Measurements from ENCODE around the gene RBMX.
A peak's percentile ranks its signal among the peaks of the same experiment; 100 is the strongest.
"Not testable (repeated sequence)": the region's sequence is repeated elsewhere in the genome, so short reads cannot be mapped to it uniquely, and the experiment has no call there.

The RBMX gene

DNA sequence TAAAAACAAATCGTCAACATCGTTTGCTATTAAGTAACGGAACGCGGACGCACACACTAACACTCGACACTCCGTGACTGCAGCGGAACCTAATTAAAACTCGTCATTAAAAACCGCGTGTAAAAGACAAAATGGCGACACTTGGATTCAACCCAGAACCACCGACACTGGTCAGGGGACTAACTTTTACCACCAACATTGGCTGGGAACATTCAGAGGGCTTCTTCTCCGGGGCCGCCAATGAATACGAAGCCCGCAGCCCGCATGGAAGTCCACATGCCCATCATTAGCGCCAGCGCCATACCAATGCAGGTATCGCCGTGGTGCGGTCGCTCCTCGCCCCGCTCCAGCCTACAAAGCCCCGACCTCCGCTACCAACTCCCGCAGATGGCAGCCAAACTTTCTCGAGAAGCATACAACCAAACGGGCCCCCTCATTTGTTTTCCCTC lies 498 bp downstream of the RBMX start:
- in situ Hi-C loops (cut with MboI; ENCODE audit: low pct_unique_long_range_greater_than_20kb, low sequenced_read_pairs): no loop called here
- DNase-seq: no peak

- in situ Hi-C loops (cut with MboI; ENCODE audit: low pct_unique_long_range_greater_than_20kb, low sequenced_read_pairs): no loop called here
- peak; percentile 59 for DNase-seq
These were observed 1.4 kb downstream of the RBMX start for GRCh38 chrX:136879001-136879687.

GRCh38 chrX:136878423-136878822 lies 2.1 kb downstream of the RBMX start:
- DNase-seq: no peak
- in situ Hi-C loops (cut with MboI; ENCODE audit: low pct_unique_long_range_greater_than_20kb, low sequenced_read_pairs): no loop called here

- in situ Hi-C loops (cut with MboI; ENCODE audit: low pct_unique_long_range_greater_than_20kb, low sequenced_read_pairs); DNase-seq: not testable (repeated sequence)
These were observed 6.4 kb downstream of the RBMX start for GRCh38 chrX:136874114-136874513.

GRCh38 chrX:136873210-136873609 lies 7.3 kb downstream of the RBMX start:
- in situ Hi-C loops (cut with MboI; ENCODE audit: low pct_unique_long_range_greater_than_20kb, low sequenced_read_pairs): not testable (repeated sequence)

DNA sequence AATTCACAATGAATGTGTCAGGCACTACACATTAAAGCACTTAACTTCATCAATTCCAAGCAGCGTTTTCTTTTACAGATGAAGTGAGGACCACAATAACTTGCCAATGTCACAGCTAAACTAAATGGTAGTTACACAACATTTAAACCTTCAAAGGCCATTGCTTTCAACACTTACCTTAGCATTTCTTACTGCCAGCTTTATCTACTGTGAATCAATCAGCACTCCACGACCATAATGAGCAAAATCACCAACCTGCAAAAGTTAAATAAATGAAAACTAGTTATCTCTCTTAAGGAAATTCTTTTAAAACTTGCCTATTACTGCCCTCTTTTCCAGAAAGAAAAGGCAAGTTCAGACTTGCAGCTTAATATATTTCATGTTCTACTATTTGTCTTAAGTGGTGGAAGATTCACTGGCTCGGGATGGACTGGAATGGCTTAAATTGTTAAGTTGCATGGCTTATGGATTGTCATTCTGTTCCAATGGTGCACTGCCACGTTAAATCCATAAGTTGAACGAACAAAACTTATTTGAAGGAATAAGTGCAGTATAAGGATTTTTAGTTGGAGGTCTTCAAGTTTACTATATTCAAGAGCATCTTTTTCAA lies 8.3 kb downstream of the RBMX start:
- in situ Hi-C loops (cut with MboI; ENCODE audit: low pct_unique_long_range_greater_than_20kb, low sequenced_read_pairs): no loop called here
- no peak for DNase-seq

More at GRCh38 chrX:136873210-136873609, 7.3 kb downstream of the RBMX start:
- DNase-seq: not testable (repeated sequence)

GRCh38 chrX:136870064-136870463 lies 10.5 kb downstream of the RBMX start:
- DNase-seq: peak; percentile 76
- in situ Hi-C loops (cut with MboI; ENCODE audit: low pct_unique_long_range_greater_than_20kb, low sequenced_read_pairs): no loop called here

DNA sequence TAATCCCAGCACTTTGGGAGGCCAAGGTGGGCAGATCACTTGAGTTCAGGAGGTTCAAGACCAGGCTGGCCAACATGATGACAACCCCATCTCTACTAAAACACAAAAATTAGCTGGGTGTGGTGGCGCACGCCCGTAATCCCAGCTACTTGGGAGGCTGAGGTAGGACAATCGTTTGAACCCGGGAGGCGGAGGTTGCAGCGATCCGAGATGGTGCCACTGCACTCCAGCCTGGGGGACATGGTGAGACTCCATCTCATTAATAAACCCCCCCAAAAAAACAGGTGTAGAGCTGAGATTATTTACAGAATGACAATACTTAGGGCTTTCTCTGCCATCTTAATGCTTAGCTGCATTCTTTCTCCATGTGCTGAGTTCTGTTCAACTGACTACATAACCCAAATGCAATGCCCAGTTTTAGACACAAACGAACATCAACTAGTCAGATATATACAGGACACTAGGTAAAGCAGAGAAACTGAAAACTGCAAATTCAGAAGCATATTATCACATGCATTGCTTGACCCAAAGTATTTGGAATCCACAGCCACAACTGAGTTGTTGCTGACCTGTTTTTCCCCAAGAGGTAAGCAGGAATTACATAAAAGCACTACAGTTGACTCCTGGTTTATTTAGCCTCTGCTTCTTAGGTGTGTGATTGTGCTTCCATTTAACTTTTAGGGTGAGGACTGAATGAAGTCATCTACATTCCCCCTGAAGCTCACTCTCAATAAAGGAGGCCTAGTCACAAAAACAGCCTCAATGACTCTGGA lies 12.1 kb downstream of the RBMX start:
- in situ Hi-C loops (cut with MboI; ENCODE audit: low pct_unique_long_range_greater_than_20kb, low sequenced_read_pairs): no loop called here
- DNase-seq: no peak

DNA sequence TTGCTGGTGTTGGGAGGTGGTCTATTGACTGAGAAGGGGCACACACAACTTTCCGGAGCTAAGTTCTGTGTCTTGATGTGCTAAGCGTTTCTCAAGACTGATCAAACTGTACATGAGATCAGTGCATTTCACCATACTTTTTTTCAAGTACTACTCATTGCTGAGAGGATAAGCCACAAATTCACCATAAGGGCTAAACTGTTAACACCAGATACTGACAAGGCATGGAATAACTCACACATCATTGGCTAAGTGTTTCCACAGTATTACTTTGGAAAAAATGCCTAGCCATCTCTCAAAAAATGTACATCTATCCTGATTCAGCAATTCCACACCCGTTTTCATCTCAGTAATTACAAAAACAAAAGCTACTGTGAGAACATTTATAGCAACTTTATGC lies 13.0 kb downstream of the RBMX start:
- no peak for DNase-seq
- in situ Hi-C loops (cut with MboI; ENCODE audit: low pct_unique_long_range_greater_than_20kb, low sequenced_read_pairs): no loop called here

DNA sequence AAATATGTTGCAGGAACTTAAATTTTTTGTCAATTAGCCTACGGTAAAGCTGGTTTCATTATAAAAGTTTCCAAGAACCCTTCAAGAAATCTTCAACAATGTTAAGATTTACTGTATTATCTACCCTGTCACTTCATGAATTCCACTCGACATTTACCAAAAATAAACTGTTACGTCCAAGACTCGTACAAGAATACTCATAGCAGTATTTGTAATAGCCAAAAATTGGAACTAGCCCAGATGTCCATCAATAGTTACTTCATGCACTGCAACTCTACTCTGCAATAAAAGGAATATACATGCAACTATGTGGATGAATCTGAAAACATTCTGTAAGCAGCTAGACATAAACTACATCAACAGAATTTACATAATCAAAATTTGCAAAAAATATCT lies 13.4 kb downstream of the RBMX start:
- no peak for DNase-seq
- in situ Hi-C loops (cut with MboI; ENCODE audit: low pct_unique_long_range_greater_than_20kb, low sequenced_read_pairs): no loop called here

DNA sequence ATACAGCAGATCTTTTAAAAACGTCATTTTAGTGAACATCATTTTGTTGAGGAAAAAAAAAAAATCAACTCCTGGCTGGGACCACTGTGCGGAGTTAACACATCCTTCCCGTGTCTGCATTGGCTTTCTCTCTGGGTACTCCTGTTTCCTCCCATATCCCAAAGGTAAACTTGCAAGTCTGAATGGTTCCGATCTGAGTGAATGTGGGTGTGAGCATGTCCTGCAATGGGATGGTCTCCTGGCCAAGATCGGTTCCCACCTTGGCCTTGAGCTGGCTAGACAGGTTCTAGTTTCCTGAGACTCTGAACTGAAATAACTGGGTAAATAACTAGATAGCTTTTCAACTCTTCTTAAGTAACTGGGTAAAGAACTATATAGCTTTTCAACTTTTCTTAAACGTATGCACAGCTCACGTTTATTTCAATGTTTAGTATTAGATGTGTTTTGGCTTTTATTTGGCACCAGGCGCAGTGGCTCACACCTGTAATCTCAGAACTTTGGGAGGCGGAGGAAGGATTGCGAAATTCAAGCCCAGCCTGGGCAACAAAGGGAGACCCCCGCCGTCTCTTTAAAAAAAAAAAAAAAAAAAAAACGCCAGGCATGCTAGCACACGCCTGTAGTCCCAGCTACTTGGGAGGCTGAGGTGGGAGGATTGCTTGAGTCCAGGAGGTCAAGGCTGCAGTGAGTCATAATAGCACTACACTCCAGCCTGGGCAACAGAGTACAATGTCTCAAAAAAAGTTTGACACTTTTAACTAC lies 14.0 kb downstream of the RBMX start:
- DNase-seq: no peak

DNA sequence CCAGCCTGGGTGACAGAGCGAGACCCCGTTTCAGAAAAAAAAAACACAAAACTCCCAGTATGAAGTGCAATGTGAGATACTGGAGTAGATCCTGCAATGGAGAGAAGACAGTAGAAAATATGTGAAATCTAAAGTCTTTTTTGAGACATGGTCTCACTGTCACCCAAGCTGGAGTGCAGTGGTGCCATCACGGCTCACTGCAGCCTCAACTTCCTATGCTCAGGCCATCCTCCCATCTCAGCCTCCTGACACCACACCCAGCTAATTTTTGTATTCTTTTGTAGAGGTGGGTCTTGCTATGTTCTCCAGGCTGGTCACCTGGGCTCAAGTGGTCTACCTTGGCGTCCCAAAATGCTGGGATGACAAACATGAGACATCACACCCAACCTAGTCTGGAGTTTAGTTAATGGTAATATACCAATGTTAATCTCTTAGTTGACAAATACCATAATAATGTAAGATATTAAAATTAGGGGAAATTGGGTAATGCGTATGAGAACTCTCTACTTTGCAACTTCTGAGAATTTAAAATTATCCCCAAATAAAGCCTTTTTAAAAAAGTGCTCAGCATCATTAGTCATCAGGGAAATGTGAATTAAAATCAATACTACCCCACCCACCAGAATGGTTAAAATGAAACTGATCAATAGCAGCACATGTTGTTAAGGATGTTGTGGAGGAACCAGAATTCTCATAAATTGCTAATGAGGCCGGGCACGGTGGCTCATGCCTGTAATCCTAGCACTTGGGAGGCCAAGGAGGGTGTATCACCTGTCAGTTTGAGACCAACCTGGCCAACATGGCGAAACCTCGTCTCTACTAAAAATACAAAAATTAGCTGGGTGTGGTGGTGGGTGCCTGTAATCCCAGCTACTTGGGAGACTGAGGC lies 15.0 kb downstream of the RBMX start:
- in situ Hi-C loops (cut with MboI; ENCODE audit: low pct_unique_long_range_greater_than_20kb, low sequenced_read_pairs): no loop called here

More for the DNA sequence above, 14.0 kb downstream of the RBMX start:
- in situ Hi-C loops (cut with MboI; ENCODE audit: low pct_unique_long_range_greater_than_20kb, low sequenced_read_pairs): no loop called here

DNA sequence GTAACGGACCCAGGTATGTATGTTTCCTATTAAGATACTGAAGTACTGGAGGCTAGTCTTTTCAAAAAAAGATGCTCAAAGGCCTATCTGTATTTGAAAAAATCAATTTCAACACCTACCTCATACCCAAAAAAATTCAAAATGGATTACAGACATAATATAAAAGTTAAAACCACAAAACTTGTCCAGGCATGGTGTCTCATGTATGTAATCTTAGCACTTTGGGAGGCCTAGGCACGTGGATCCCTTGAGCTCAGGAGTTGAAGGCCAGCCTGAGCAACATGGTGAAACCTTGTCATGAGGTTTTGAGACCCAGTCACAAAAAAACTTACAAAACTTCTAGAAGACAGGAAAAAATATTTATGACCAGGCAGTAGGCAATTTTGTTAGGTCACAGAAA lies 16.7 kb downstream of the RBMX start:
- no peak for DNase-seq
- in situ Hi-C loops (cut with MboI; ENCODE audit: low pct_unique_long_range_greater_than_20kb, low sequenced_read_pairs): no loop called here

More for the DNA sequence above, 15.0 kb downstream of the RBMX start:
- no peak for DNase-seq

- in situ Hi-C loops (cut with MboI; ENCODE audit: low pct_unique_long_range_greater_than_20kb, low sequenced_read_pairs): no loop called here
- no peak for DNase-seq
These were observed 18.0 kb downstream of the RBMX start for GRCh38 chrX:136862546-136862945.

GRCh38 chrX:136861877-136862276 lies 18.6 kb downstream of the RBMX start:
- in situ Hi-C loops (cut with MboI; ENCODE audit: low pct_unique_long_range_greater_than_20kb, low sequenced_read_pairs): no loop called here
- no peak for DNase-seq

GRCh38 chrX:136858007-136858756 lies 22.3 kb downstream of the RBMX start:
- in situ Hi-C loops (cut with MboI; ENCODE audit: low pct_unique_long_range_greater_than_20kb, low sequenced_read_pairs): no loop called here
- DNase-seq: no peak

GRCh38 chrX:136856551-136856950 lies 24.0 kb downstream of the RBMX start:
- peak; percentile 83 for DNase-seq
- in situ Hi-C loops (cut with MboI; ENCODE audit: low pct_unique_long_range_greater_than_20kb, low sequenced_read_pairs): no loop called here

GRCh38 chrX:136856050-136856449 lies 24.5 kb downstream of the RBMX start:
- DNase-seq: no peak
- in situ Hi-C loops (cut with MboI; ENCODE audit: low pct_unique_long_range_greater_than_20kb, low sequenced_read_pairs): no loop called here

All from KBM-7 (cell line).